Measurements from ENCODE around the gene TIMM10.

TIMM10 gene, protein sequence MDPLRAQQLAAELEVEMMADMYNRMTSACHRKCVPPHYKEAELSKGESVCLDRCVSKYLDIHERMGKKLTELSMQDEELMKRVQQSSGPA

DNA sequence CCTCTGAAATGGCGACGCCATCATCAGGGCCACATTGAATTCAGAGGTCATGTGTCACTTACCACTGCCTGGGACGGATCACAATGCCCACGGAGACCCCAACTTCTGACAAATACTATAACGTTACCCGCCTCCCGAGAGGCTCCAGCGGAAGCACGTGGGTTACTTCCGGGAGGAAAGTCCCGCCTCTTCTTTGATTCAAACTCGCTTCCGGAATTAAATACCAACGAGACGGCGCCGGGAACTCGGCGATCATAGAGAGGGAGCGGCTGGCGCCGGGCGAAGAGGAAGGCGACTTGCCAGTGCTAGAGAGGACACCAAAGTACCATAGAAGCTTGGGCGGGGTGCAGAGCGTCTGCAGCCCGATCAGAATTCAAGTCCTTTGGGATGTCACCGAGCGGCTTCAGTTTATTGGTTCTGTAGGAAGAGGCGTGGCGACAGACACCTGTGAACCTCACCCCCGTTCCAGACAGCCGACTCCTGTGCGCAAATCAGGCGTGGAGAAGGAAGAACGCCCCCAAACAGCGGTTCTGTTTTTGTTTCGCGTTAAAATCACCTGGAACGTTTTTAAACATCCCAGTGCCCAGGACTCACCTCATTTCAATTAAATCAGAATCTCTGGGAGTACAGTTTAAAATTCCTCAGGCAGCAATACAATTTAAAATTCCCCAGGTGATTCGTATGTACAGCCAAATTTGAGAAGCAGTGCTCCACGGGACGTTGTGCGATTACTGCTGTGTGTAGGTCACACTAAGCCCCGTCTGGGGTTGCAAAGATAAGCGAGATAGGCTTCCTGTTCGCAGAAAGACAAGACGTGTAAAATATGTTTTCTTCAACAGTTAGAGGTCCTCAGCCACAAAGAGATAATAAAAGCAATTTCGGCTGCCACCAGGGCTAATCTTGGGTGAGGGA is at the start of gene TIMM10:
Gene TIMM10 (minus strand): TSS at position 159 of the 912 bp plus-strand sequence. CDS start 565 bp downstream, outside the sequence.
- DNase-seq (ENCODE audit: low spot score), result peak; percentile 94

DNA sequence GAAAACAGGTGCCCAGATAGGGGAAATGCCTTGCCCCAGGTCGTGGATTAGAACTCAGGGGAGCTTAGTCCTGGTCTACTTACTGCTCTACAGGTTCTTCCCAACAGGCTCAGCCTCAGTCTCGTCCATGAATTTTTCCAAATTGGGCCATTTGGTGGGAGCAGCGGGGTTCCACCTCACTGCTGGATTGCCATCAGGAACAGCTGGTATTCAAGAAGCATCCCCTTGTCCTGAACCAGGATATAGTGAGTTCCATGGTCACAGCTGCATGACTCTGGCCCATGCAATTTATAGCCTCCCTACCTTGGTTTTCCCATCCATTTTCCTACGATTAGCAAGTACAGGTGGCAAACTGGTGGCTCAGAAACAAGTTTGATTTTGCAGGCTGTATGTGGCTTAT is 43.5 kb upstream of the TIMM10 start:
- DNase-seq (ENCODE audit: low spot score), result no peak

DNA sequence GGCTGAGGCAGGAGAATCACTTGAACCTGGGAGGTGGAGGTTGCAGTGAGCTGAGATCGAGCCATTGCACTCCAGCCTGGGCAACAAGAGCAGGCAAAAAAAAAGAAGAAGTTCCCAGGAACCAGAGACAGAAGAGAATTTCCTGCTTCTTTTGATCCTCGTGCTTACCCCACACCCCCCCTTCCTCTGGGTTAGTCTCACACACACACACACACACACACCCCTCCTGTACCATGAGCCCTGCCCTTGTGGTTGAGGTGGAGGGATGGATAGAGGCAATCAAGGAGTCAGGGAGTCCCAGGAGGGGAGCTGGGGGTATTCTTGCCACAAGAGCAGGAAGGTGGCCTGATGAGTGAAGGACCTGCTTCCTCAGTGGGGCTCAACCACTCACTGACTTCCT is 41.1 kb upstream of the TIMM10 start:
- DNase-seq (ENCODE audit: low spot score), result no peak

DNA sequence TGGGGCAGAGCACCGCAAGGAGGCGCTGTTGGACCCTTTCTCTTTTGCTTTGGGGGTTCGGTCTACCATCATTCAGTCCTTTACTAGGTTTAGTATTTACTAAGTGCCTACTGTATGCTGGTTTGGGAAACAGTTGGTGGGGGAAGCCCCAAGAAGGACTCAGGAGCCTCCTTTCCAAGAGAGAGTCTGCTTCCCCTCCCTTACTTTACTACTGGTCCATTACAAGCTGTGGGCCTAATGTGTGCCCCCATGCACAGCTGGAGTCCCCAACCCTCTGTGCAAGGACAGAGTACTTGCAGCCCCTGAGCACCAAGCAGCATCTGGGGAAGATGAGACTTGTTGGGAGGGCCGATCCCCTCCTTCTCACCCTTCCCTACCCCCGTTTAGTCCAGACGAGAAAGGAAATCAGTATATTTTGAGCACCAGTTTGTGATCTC is 37.8 kb upstream of the TIMM10 start:
- DNase-seq (ENCODE audit: low spot score), result peak; percentile 86

DNA sequence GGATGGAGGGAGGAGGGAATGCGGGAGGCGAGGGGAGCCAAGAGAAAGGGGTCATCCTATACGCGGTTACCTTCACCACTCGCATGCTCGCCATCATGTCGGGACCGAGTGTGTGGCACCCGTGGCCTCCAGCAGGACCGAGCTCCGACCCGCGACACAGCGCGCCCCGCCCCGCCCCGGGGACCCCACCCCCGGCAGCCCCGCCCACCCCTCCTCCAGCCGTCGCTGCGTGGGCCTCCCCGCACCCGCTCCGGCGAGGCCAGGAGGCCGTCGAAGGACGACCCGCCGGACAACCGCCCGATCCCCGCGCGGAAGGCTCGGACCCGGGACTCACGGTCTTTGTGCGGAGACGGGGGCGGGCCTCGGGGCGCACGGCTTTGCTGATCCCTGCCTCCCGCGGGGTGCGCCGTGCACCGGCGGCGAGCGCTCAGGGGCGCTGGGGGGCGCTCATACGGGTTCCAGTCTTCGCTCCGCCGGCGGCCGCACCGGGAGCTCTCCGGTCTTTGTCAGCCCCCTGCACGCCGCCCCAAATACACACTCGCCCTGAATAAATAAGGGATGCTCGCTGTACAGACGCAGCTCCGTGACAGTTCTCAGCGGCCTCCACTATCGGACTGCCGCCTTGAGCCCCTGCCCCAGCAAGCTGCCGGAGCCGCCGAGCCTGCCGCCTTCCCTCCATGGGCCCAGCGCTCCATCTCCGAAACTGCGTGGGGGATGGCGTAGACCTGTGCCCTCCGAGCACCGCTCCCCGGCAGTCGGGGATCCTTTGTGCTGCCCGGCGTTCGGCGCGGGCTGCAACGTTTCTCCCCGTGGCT is 37.2 kb upstream of the TIMM10 start, which contains the start of gene UBE2L6:
Gene UBE2L6 (minus strand): TSS at position 158 of the 815 bp plus-strand sequence. CDS start 61 bp downstream, at position 97.
- peak; percentile 66 for DNase-seq (ENCODE audit: low spot score)

DNA sequence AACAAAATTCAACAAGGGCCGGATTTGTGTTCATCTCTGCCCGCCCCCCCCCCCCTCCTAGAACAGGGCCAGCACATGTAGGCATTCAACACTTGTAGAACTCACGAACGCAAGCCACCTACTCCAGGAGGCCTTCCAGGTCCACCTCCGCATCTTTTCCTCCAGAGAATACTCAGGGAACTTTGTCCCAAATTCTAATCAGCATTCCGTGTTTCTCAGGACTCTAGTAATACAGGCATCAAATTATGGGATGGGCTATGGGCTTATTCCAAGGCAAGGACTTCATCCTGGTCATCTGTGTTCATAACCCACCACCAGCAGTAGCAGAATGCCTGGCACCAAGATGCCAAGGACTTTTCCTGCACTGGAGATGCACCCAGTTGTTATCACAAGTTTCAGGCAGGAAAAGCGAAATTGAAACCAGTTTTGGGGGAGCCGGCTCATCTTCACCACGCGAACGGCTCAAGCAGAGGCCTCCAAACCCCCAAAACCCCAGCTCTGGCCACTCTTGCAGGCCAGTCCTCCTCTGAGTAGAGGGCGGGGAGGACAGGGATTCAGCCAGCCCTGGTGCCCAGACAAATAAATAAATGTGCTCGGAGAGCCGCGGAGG is 36.5 kb upstream of the TIMM10 start:
- DNase-seq (ENCODE audit: low spot score), result peak; percentile 57

DNA sequence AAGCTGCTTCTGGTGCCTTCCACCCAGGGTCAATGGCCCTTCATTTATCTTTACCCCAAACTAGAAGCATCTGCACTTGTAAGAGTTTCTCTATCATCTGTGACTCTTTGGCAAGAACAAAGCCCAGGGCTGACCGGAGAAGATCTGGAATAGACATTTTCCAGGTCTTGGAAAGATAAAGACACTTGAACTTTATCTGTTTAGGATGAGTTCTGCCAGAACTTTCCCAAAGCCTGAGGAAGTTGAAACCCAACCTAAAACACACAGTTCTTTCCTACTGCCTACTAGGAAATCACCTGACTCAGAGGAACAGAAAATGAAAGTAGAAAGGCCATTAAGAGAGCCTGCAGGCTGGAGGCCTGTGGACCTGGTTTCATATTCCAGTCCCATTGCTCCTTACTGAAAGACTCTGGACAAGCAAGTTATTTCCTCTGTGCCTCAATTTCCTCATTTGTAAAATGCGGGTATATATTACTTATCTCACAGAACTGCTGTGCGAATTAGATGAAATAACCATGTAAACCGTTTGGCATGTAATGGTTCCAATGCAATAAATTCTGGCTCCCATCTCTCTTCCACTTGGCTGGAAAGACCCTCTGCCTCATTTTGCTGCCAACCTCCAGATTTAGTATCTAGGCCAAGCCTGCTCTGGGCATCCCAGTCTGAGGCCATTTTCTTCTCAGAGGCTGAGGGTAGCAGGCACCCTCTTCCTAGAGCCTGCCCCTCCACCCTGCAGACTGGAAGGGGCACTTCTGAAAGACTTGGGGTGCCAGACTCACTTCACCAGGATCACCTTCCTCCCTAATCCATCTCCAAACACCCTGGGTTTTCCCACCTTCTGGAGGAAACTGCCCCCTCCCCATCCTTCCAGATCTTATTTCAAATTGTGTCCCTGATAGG is 35.7 kb upstream of the TIMM10 start:
- DNase-seq (ENCODE audit: low spot score), result peak; percentile 70

DNA sequence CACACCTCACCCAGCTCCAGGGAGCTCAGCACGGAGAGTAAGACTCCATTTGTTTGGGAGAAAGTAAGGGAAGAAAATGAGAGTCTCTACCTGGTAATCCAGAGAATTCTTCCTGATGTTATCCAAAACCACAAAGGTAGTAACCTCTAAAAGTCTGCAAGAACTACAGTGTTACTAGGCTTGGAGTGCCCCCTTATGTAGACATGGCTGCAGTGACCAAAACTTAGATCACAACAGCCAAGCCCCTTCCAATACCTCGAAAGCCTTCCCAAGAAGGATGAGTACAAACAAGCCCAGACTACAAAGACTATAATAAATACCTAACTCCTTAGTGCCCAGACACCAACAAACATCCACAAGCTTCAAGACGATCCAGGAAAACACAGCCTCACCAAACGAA is 32.0 kb upstream of the TIMM10 start:
- DNase-seq (ENCODE audit: low spot score), result no peak

DNA sequence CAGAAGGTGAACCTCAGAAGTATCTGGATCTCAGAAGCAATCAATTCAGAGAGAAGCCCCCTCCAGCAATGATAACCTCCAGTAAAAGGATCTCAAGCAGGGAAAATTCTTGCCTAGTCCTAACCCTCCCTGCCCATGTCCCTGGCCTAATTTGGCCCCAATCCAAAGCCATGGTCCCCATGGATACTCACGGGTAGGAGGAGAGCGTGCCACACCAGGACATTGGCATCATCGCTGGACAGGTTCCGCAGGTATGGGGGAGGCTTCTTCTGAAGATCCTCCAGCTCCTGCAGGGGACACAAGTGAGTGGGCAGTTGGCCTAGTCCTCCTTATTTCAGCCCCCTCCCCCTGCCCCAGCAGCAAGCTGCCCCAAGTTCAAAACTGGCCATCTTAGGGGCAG is 29.6 kb upstream of the TIMM10 start:
- no peak for DNase-seq (ENCODE audit: low spot score)

DNA sequence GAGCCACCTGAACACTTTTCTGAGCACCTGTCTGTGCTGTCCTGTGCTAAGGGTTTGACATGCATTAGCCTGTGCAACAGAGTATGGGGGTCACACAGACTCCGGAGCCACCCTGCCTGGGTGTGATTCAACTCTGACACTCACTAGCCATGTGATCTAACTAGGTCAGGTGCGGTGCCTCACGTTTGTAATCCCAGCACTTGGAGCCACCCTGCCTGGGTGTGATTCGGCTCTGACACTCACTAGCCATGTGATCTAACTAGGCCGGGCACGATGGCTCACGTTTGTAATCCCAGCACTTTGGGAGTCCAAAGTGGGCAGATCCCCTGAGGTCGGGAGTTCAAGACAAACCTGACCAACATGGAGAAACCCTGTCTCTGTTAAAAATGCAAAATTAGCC is 25.5 kb upstream of the TIMM10 start:
- DNase-seq (ENCODE audit: low spot score), result no peak

DNA sequence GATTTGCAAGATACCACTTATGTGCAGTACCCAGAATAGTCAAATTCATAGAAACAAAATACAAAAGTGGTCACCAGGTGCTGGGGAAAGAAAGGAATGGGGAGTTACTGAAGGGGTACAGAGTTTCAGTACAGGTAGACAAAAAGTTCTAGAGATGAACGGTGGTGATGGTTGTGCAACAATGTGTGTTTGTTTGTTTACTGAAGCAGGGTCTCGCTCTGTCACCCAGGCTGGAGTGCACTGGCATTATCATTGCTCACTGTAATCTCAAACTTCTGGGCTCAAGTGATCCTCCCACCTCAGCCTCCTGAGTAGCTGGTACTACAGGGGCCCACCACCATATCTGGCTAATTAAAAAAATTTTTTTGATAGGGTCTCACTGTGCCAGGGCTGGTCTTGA is 24.8 kb upstream of the TIMM10 start:
- no peak for DNase-seq (ENCODE audit: low spot score)

DNA sequence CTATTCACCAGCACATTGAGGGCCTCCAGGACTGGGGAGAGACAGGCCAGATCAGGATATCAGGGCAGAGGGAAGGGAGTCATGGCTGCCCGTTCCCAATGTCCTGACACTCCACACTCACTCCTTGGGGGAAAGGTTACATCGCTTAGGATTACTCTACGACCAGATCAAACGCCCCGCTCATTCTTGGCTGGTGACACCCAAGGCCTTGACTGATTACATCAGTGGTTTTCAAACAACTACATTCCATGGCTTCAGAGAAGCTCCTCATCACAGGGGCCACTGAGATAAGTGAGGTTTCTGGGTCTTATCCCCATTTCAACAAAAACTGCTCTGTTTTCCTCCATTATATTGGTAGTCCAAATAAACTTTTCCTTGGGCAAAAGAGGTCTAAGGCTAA is 21.9 kb upstream of the TIMM10 start:
- no peak for DNase-seq (ENCODE audit: low spot score)

DNA sequence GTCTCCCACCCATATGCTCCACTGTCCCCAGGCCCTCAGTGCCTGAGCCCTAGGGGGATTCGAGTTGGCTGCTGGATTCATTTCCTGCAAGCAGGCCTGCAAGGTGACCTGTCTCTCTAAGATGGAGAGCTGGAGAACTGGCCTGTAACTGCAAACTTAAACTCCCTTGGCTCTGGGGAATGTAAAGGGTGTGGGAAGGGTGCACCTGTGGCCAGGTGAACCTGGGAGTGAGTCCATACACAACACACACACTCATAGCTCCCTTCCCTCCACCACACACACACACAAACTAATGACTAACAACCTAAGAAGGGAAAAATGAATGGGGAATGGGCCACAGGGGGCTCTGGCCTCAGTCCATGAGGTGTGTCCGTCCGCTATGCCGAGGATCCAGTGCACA is 21.4 kb upstream of the TIMM10 start:
- no peak for DNase-seq (ENCODE audit: low spot score)

DNA sequence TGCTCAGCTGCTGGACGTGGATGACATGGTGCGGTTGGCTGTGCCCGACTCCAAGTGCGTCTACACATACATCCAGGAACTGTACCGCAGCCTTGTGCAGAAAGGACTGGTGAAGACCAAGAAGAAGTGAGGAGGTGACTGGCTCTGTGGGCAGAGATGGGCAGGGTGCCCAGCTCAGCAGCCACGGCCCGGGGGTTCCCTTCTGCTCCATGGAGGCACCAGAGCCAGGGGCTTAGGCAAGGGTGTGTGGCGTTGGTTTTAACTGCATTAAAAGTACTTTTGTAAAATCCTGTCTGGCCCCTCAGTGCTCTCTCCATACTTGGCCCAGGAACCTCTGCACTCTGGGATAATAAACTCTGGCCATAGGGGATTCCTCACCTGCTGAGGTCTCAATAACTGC is 19.4 kb upstream of the TIMM10 start:
- no peak for DNase-seq (ENCODE audit: low spot score)

DNA sequence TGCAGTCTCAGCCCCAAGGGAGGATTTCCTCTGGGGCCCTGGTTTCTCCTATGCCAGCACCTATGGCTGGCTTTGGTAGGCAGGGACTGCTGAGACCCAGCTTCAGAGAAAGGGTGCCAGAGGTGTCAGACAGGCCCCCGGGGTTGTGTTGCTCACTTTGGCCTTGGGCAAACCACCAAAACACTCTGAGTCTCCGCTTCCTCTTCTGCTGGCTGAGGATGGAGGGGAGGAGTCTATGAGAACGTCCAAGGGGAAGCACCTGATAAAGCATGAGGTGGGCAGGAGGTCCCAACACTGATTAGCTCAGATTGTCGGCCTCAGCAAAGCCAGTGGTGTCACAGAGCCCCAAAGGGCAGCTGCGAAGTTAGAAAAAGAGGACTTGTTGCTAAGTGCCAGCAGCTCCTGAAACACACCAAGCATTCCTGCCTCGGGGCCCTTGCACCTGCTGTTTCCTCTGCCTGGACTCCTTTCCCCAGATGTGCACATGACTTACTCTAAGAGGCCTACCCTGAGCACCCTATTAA is 17.4 kb upstream of the TIMM10 start:
- DNase-seq (ENCODE audit: low spot score), result no peak

DNA sequence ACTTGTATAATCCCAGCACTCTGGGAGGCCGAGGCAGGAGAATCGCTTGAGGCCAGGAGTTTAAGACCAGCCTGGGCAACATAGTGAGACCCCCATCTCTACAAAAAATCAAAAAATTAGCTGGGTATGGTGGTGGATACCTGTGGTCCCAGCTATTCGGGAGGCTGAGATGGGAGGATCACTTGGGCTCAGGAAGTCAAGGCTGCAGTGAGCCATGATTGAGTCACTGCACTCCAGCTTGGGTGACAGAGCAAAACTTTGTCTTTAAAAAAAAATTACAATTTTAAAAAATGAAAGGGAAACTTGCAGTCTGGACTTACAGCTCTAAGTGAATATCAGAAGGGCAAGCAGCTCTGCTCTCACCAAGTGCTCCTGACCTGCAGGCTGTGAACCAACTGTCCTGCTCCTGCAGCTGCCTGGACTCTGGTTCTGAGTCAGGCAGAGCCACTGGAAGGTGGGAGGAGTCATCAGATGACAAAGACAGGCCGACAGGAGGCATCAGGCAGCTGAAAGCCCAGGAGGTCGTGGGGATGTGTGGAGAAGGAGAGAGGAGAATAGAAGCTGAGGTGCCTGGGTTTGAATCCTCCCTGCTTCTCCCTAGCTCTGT is 16.4 kb upstream of the TIMM10 start:
- no peak for DNase-seq (ENCODE audit: low spot score)

DNA sequence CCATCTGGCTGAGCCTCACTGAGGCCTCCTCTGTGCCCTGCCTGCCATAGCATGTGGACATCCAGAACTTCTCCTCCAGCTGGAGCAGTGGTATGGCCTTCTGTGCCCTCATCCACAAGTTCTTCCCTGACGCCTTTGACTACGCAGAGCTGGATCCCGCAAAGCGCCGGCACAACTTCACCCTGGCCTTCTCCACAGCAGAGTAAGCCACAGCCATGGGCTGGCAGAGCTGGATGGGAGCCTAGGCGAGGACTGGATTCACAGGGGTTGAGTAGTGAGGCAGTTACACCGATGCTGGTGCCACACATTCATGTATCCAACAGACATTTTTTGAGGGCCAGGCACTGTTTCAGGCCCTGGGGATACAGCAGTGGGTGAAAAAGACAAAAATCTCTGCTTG is 15.9 kb upstream of the TIMM10 start:
- DNase-seq (ENCODE audit: low spot score), result no peak

DNA sequence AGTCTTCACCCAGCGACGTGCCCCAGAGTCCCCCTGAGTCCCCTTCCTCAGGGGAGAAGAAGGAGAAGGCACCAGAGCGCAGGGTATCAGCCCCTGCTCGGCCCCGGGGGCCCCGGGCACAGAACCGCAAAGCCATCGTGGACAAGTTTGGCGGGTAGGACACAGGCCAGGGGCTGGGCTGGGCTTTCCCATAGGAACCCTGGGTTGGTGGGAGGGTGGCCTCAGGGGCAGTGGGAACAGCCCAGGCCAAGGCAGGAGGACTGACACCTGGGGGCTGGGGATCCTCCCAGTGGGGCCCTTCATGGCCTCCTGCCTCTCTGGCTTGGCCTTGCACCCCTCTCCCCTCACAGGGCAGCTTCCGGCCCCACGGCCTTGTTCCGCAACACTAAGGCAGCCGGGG is 15.3 kb upstream of the TIMM10 start:
- no peak for DNase-seq (ENCODE audit: low spot score)

DNA sequence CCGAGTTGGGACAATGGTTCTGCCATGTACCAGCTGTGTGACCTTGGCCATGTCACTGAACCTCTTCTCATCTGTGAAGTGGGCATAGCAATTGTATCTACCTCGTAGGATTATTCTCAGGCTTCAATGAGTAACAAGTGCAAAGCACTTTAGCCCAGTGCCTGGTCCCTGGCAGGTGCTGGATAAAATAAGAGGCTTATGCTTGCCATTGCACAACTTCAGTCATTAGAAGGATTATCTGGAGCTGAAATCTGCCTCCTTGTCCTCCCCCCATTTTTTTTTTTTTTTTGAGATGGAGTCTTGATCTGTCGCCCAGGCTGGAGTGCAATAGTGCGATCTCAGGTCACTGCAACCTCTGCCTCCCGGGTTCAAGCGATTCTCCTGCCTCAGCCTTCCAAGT is 14.0 kb upstream of the TIMM10 start:
- no peak for DNase-seq (ENCODE audit: low spot score)

DNA sequence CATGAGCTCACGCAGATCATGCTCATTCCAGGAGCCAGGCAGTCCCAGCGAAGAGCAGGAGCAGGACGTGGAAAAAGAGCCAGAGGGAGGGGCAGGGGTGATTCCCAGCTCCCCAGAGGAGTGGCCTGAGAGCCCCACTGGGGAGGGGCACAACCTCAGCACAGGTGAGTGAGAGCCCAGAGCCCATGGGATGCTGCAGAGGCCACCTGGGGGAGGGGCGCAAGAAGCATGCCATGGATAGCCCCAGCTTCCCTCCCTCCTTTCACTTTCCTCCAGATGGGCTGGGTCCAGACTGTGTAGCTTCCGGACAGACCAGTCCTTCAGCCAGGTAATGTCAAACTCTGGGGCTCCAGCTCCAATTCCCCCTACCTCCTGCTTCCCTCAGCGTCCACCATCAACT is 13.0 kb upstream of the TIMM10 start:
- DNase-seq (ENCODE audit: low spot score), result no peak

DNA sequence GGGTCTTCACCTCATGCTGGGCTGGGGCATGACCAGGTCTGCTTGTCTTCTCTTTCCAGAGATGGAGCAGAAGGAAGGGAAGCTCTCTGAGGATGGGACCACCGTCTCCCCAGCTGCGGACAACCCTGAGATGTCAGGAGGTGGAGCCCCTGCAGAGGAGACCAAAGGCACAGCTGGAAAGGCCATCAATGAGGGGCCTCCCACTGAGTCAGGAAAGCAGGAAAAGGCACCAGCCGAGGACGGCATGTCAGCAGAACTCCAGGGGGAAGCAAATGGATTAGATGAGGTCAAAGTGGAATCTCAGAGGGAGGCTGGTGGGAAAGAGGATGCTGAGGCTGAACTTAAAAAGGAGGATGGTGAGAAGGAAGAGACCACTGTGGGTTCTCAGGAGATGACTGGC is 12.0 kb upstream of the TIMM10 start:
- no peak for DNase-seq (ENCODE audit: low spot score)
